Keratinocyte (primary cell): ENCODE data around the gene HSPA12B. TPM values are rescaled to one million over a fixed set of nuclear protein-coding genes. Genes with fewer than 3 reads are reported as not detected.

Source experiments
- DNase-seq: peaks from one replicate; pipeline ENCODE4 v3.0.0-alpha.2; 2011; ENCODE audit warnings: low read depth, missing footprints, low spot score
- FAIRE-seq: peaks from 2 replicates; lab custom pipeline; 2011; peaks lifted over from hg19 to GRCh38; lab: Jason Lieb, UNC
- H2AFZ ChIP-seq: 2 replicates; pipeline ENCODE4 v1.6.0; 2012; ENCODE audit warnings: low read length, control low read depth, inconsistent platforms; ENCODE audit not compliant: control insufficient read depth
- H3K27ac ChIP-seq: 2 replicates; pipeline ENCODE4 v1.5.1; 2011; ENCODE audit warnings: low read length; ENCODE audit not compliant: control insufficient read depth, insufficient read depth
- H3K27me3 ChIP-seq: 3 replicates; pipeline ENCODE4 v1.6.0; 2011; ENCODE audit warnings: low read length; ENCODE audit not compliant: control insufficient read depth, insufficient read depth; ENCODE audit errors: extremely low read depth
- H3K36me3 ChIP-seq, 2 experiments: 2 replicates in 1 of 2; 3 replicates in 1 of 2; pipeline ENCODE4 v1.5.1; 2011; ENCODE audit warnings: low read length in 2 of 2, mild to moderate bottlenecking in 1 of 2; ENCODE audit not compliant: control insufficient read depth in 2 of 2, insufficient read depth in 2 of 2; ENCODE audit errors: extremely low read depth in 1 of 2
- H3K4me1 ChIP-seq: 3 replicates; pipeline ENCODE4 v1.5.1; 2011; ENCODE audit warnings: low read length; ENCODE audit not compliant: control insufficient read depth, insufficient read depth; ENCODE audit errors: extremely low read depth
- H3K4me2 ChIP-seq: 3 replicates; pipeline ENCODE4 v1.6.0; 2011; ENCODE audit warnings: low read depth, low read length; ENCODE audit not compliant: control insufficient read depth, insufficient read depth; ENCODE audit errors: extremely low read depth
- H3K4me3 ChIP-seq, 3 experiments: fragments of 200-600 bp in 1 of 3; sonication (generic) in 1 of 3; 2 replicates in 2 of 3; 3 replicates in 1 of 3; pipeline ENCODE4 v1.5.1; 2011 to 2016; ENCODE audit warnings: low read length in 3 of 3, mild to moderate bottlenecking in 3 of 3, control low read depth in 2 of 3, inconsistent platforms in 1 of 3, low read depth in 1 of 3, mixed read lengths in 1 of 3, mixed run types in 1 of 3, moderate library complexity in 1 of 3; ENCODE audit not compliant: control insufficient read depth in 2 of 3, insufficient read depth in 2 of 3; ENCODE audit errors: extremely low read depth in 1 of 3
- H3K79me2 ChIP-seq: 2 replicates; pipeline ENCODE4 v1.6.0; 2012; ENCODE audit warnings: low read length; ENCODE audit not compliant: control insufficient read depth, insufficient read depth
- H3K9ac ChIP-seq: 3 replicates; pipeline ENCODE4 v1.6.0; 2011; ENCODE audit warnings: low read length; ENCODE audit not compliant: control insufficient read depth, insufficient read depth; ENCODE audit errors: extremely low read depth
- H3K9me1 ChIP-seq: 3 replicates; pipeline ENCODE4 v1.6.0; 2011; ENCODE audit warnings: low read length; ENCODE audit not compliant: control insufficient read depth, insufficient read depth; ENCODE audit errors: extremely low read depth
- H3K9me3 ChIP-seq: 2 replicates; pipeline ENCODE4 v1.5.1; 2012; ENCODE audit warnings: low read depth, low read length; ENCODE audit not compliant: control insufficient read depth
- H4K20me1 ChIP-seq: 3 replicates; pipeline ENCODE4 v1.6.0; 2011; ENCODE audit warnings: low read length; ENCODE audit not compliant: control insufficient read depth, insufficient read depth; ENCODE audit errors: extremely low read depth
- CTCF ChIP-seq, 3 experiments: IDR thresholded peaks in 1 of 3; conservative IDR thresholded peaks in 1 of 3; optimal IDR thresholded peaks in 1 of 3; 2 replicates in 2 of 3; 3 replicates in 1 of 3; pipeline versions ENCODE3 to v1.5.1; 2011; ENCODE audit warnings: low read length in 3 of 3, mild to moderate bottlenecking in 3 of 3, moderate library complexity in 2 of 3, control low read depth in 1 of 3, inconsistent platforms in 1 of 3; ENCODE audit not compliant: insufficient read depth in 2 of 3; ENCODE audit errors: extremely low read depth in 1 of 3
- EZH2 ChIP-seq: IDR thresholded peaks from one replicate; pipeline ENCODE4 v1.6.1; 2012; ENCODE audit warnings: inconsistent platforms, mild to moderate bottlenecking, low read length, moderate library complexity
- dilution Hi-C: fragments of 300-500 bp; cut with MboI; formaldehyde crosslinking; loops from one replicate; pipeline ENCODE4 v1.7.0; 2020; ENCODE audit warnings: low sequenced_read_pairs; ENCODE audit not compliant: extremely low pct_ligation_motif_present
- polyA plus RNA-seq, 5 experiments: library from polyadenylated mRNA; depleted of rRNA in 3 of 5; stranded (reverse) in 3 of 5; stranded (forward) in 1 of 5; unstranded in 1 of 5; fragments of >200 nt; gene quantifications; 1 replicate in 1 of 5; 2 replicates in 3 of 5; 3 replicates in 1 of 5; pipeline versions ENCODE4 v1.2.1 to v1.2.3, GENCODE V29; 2011 to 2012; ENCODE audit warnings: missing spikeins in 2 of 5, low read depth in 1 of 5, low replicate concordance in 1 of 5

The HSPA12B gene
- polyA plus RNA-seq, 1 donor (not counting 4 experiments of a cell fraction or from before 2014, with no cell fraction given): not detected

- no peak overlapping the region for H3K4me3 ChIP-seq
- peaks cover 45% of the 10 kb centered on the region for H3K27me3 ChIP-seq
- peaks cover 16% of the 10 kb centered on the region for H3K4me1 ChIP-seq
- H3K9me1 ChIP-seq: no peaks in the 10 kb centered on the region
- H3K27ac ChIP-seq: no peak overlapping the region
- peaks cover 6% of the 10 kb centered on the region for H4K20me1 ChIP-seq
- FAIRE-seq: no peak
- H3K36me3 ChIP-seq: no peaks in the 10 kb centered on the region
- H3K9me3 ChIP-seq: no peaks in the 10 kb centered on the region
- TF ChIP-seq CTCF (optimal IDR thresholded peaks at IDR 0.05 in 1 of 3, IDR thresholded peaks at IDR 0.05 in 1 of 3, conservative IDR thresholded peaks at IDR 0.05 in 1 of 3; ENCODE audit: extremely low read depth in 1 of 3, insufficient read depth in 2 of 3, low read length in 3 of 3): no peak
- TF ChIP-seq EZH2: no peak
- no peak for DNase-seq
- no peak overlapping the region for H2AFZ ChIP-seq
- H3K4me2 ChIP-seq: no peak overlapping the region
- H3K9ac ChIP-seq: no peak overlapping the region
- dilution Hi-C loops: no loop called here
- no peaks in the 10 kb centered on the region for H3K79me2 ChIP-seq
These were observed 15.0 kb downstream of the HSPA12B start for GRCh38 chr20:3747471-3747870.

- Histone ChIP-seq H3K9ac (no peak overlapping the region), H3K4me1 (peaks cover 16% of the 10 kb centered on the region), H3K9me1 (no peaks in the 10 kb centered on the region), H4K20me1 (peaks cover 7% of the 10 kb centered on the region), H3K27ac (no peak overlapping the region), H3K79me2 (no peaks in the 10 kb centered on the region), H3K9me3 (no peaks in the 10 kb centered on the region), H2AFZ (no peak overlapping the region), H3K36me3 (no peaks in the 10 kb centered on the region), H3K27me3 (peaks cover 45% of the 10 kb centered on the region), H3K4me2 (no peak overlapping the region), H3K4me3 (no peak overlapping the region)
- TF ChIP-seq CTCF (optimal IDR thresholded peaks at IDR 0.05 in 1 of 3, IDR thresholded peaks at IDR 0.05 in 1 of 3, conservative IDR thresholded peaks at IDR 0.05 in 1 of 3; ENCODE audit: extremely low read depth in 1 of 3, insufficient read depth in 2 of 3, low read length in 3 of 3) (no peak), EZH2 (no peak)
- FAIRE-seq (no peak), DNase-seq (no peak)
- dilution Hi-C loops: no loop called here
These were observed 15.6 kb downstream of the HSPA12B start for GRCh38 chr20:3748073-3748472.
